Measurements from ENCODE around the gene ALPP.
"Not testable (repeated sequence)": the region's sequence is repeated elsewhere in the genome, so short reads cannot be mapped to it uniquely, and the experiment has no call there.

ALPP gene

GRCh38 chr2:232378735-232379151 is at the start of gene ALPP:
Gene ALPP (plus strand): TSS chr2:232378751. CDS start chr2:232378803, 52 bp downstream.
- in situ Hi-C loops (cut with HindIII; ENCODE audit: low pct_unique_long_range_greater_than_20kb, low sequenced_read_pairs); DNase-seq (ENCODE audit: low read depth in 1 of 2, low spot score in 1 of 2): not testable (repeated sequence)

- TF ChIP-seq JUND (IDR thresholded peaks at IDR 0.05; ENCODE audit: low read depth) = no peak
- no peak for DNase-seq (ENCODE audit: low read depth in 1 of 2, low spot score in 1 of 2)
- in situ Hi-C loops (cut with HindIII; ENCODE audit: low pct_unique_long_range_greater_than_20kb, low sequenced_read_pairs) = no loop called here
Measured at GRCh38 chr2:232329716-232330067, 48.9 kb upstream of the ALPP start.

- no peak for TF ChIP-seq JUND (IDR thresholded peaks at IDR 0.05; ENCODE audit: low read depth)
- peak; percentile 19 to 54 for DNase-seq (ENCODE audit: low read depth in 1 of 2, low spot score in 1 of 2)
- in situ Hi-C loops (cut with HindIII; ENCODE audit: low pct_unique_long_range_greater_than_20kb, low sequenced_read_pairs) = no loop called here
Measured at GRCh38 chr2:232330068-232330999, 48.2 kb upstream of the ALPP start.

GRCh38 chr2:232331061-232331460 is 47.5 kb upstream of the ALPP start:
- in situ Hi-C loops (cut with HindIII; ENCODE audit: low pct_unique_long_range_greater_than_20kb, low sequenced_read_pairs) = not testable (repeated sequence)

GRCh38 chr2:232331641-232332040 is 46.9 kb upstream of the ALPP start:
- in situ Hi-C loops (cut with HindIII; ENCODE audit: low pct_unique_long_range_greater_than_20kb, low sequenced_read_pairs); DNase-seq (ENCODE audit: low read depth in 1 of 2, low spot score in 1 of 2): not testable (repeated sequence)

More at GRCh38 chr2:232331061-232331460, 47.5 kb upstream of the ALPP start:
- not testable (repeated sequence) for DNase-seq (ENCODE audit: low read depth in 1 of 2, low spot score in 1 of 2)

GRCh38 chr2:232332244-232332939 is 46.2 kb upstream of the ALPP start:
- in situ Hi-C loops (cut with HindIII; ENCODE audit: low pct_unique_long_range_greater_than_20kb, low sequenced_read_pairs); DNase-seq (ENCODE audit: low read depth in 1 of 2, low spot score in 1 of 2): not testable (repeated sequence)

GRCh38 chr2:232332940-232333259 is 45.7 kb upstream of the ALPP start:
- in situ Hi-C loops (cut with HindIII; ENCODE audit: low pct_unique_long_range_greater_than_20kb, low sequenced_read_pairs) = no loop called here
- no peak for TF ChIP-seq JUND (IDR thresholded peaks at IDR 0.05; ENCODE audit: low read depth)

GRCh38 chr2:232333361-232334135 is 45.0 kb upstream of the ALPP start:
- in situ Hi-C loops (cut with HindIII; ENCODE audit: low pct_unique_long_range_greater_than_20kb, low sequenced_read_pairs) = no loop called here
- peak in 1 of 2 experiments; percentile 51 for DNase-seq (ENCODE audit: low read depth in 1 of 2, low spot score in 1 of 2)
- no peak for TF ChIP-seq JUND (IDR thresholded peaks at IDR 0.05; ENCODE audit: low read depth)

More at GRCh38 chr2:232332940-232333259, 45.7 kb upstream of the ALPP start:
- DNase-seq (ENCODE audit: low read depth in 1 of 2, low spot score in 1 of 2) = no peak

- in situ Hi-C loops (cut with HindIII; ENCODE audit: low pct_unique_long_range_greater_than_20kb, low sequenced_read_pairs); DNase-seq (ENCODE audit: low read depth in 1 of 2, low spot score in 1 of 2): not testable (repeated sequence)
Measured at GRCh38 chr2:232334136-232334884, 44.2 kb upstream of the ALPP start.

- DNase-seq (ENCODE audit: low read depth in 1 of 2, low spot score in 1 of 2); in situ Hi-C loops (cut with HindIII; ENCODE audit: low pct_unique_long_range_greater_than_20kb, low sequenced_read_pairs): not testable (repeated sequence)
Measured at GRCh38 chr2:232334885-232335205, 43.7 kb upstream of the ALPP start.

- in situ Hi-C loops (cut with HindIII; ENCODE audit: low pct_unique_long_range_greater_than_20kb, low sequenced_read_pairs); DNase-seq (ENCODE audit: low read depth in 1 of 2, low spot score in 1 of 2): not testable (repeated sequence)
Measured at GRCh38 chr2:232335206-232335858, 43.2 kb upstream of the ALPP start.

- in situ Hi-C loops (cut with HindIII; ENCODE audit: low pct_unique_long_range_greater_than_20kb, low sequenced_read_pairs) = no loop called here
- TF ChIP-seq JUND (IDR thresholded peaks at IDR 0.05; ENCODE audit: low read depth) = no peak
- no peak for DNase-seq (ENCODE audit: low read depth in 1 of 2, low spot score in 1 of 2)
Measured at GRCh38 chr2:232335859-232336215, 42.7 kb upstream of the ALPP start.

Measured in T47D (cell line).